GM18526 (cell line): ENCODE results near the gene MEIS1.

Experiments used
- POLR2A ChIP-seq: IDR thresholded peaks from 3 replicates; pipeline ENCODE4 v1.6.1; 2011; ENCODE audit not compliant: insufficient read length; ENCODE audit errors: extremely low read depth

The MEIS1 gene

DNA sequence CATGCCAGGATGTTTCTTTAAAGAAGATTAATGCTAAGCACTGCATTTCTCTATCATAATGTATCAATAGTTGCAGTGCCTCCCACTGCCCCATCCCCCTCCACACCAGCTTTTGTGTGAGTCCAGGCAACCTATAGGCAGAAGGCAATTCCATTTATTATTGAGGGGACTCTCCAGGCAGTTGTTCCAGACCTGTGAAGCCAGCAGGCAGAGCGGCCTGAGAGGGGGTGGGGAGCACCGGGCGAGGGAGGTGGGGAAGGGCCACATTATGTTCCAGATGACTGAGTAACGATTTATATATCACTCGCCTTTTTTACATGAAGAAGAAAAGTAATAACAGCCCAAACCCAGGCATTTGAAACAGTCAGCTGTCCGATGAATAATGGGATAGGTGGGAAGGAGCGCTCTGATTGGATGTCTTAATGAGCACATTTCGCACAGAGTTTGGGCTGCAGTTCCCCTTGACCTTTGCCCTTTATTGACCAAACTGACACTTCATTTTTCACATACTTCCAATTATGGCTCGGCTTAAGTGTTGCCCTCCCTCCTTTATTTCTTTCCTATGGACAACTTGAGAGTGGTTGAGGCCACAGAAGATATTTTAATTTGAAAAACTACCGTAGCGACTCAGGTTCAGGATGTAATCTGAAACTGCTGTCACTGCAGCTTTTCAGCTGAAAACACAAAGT lies 34.4 kb downstream of the MEIS1 start:
- TF ChIP-seq POLR2A, result no peak

GRCh38 chr2:66470199-66470598 lies 35.3 kb downstream of the MEIS1 start:
- TF ChIP-seq POLR2A, result no peak

GRCh38 chr2:66472225-66472843 lies 37.4 kb downstream of the MEIS1 start:
- TF ChIP-seq POLR2A, result no peak

GRCh38 chr2:66477135-66477842 lies 42.4 kb downstream of the MEIS1 start:
- no peak for TF ChIP-seq POLR2A

GRCh38 chr2:66478299-66478698 lies 43.4 kb downstream of the MEIS1 start:
- no peak for TF ChIP-seq POLR2A

GRCh38 chr2:66478731-66479316 lies 43.9 kb downstream of the MEIS1 start:
- TF ChIP-seq POLR2A, result no peak

GRCh38 chr2:66481100-66481549 lies 46.2 kb downstream of the MEIS1 start:
- TF ChIP-seq POLR2A, result no peak

- no peak for TF ChIP-seq POLR2A
Observed at GRCh38 chr2:66488946-66489345, 54.0 kb downstream of the MEIS1 start.

GRCh38 chr2:66489436-66489835 lies 54.5 kb downstream of the MEIS1 start:
- TF ChIP-seq POLR2A, result no peak

DNA sequence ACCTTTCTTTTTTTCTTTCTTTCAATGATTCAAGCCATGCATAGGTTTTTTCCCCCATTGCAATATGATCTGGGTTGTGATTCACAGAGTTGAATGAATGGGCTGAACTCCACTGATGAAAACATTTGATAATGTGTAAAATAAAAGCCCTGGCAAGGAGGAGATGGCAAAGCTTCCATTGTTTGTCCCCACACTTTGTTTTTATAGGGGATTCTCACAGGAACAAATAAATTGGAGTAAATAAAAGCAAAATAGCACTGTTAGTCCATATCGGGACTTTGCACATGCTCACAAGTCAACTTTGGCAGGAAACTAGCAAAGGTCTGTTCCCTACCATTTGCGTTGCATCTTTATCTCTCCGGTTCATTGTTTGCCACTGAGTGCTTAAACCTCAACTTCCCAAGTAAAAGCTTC lies 55.7 kb downstream of the MEIS1 start:
- no peak for TF ChIP-seq POLR2A

DNA sequence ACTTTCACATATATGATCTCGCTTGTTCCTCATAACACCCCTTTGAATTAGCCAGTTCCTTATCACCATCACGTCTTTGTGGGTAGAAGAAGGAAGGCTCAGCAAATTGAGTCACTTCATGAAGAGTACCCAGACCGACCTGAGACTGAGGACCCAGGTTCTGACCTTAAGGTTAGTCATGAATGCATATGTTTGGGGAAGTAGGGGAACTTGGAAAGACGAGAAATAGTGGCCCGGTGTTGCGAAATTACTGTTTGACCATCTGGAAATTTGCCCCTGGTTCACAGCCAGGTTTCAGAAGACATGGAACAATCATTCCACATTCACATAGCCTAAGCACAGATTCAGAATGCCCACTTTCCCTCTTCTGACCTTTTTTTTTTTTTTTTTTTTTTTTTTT lies 59.8 kb downstream of the MEIS1 start:
- no peak for TF ChIP-seq POLR2A

GRCh38 chr2:66495788-66496640 lies 61.1 kb downstream of the MEIS1 start:
- no peak for TF ChIP-seq POLR2A

- no peak for TF ChIP-seq POLR2A
Observed at GRCh38 chr2:66496670-66497420, 61.9 kb downstream of the MEIS1 start.
